Mesendoderm (in vitro differentiated cells): ENCODE results near the gene RAB11FIP3.

Experiments
- DNase-seq: peaks from one replicate; pipeline ENCODE4 v3.0.0; 2013
- H2AK5ac ChIP-seq: 2 replicates; pipeline ENCODE4 v1.6.1; 2013; ENCODE audit warnings: low read length, inconsistent platforms
- H2BK120ac ChIP-seq: 2 replicates; pipeline ENCODE4 v1.6.1; 2013; ENCODE audit warnings: low read depth, mild to moderate bottlenecking, low read length, moderate library complexity, mixed read lengths
- H2BK15ac ChIP-seq: replicated peaks from 2 replicates; pipeline ENCODE4 v1.6.1; 2013; ENCODE audit warnings: low read depth, mild to moderate bottlenecking, moderate library complexity
- H2BK5ac ChIP-seq: 2 replicates; pipeline ENCODE4 v1.6.1; 2013; ENCODE audit warnings: low read length, inconsistent platforms
- H3K18ac ChIP-seq: 2 replicates; pipeline ENCODE4 v1.6.1; 2013; ENCODE audit warnings: mild to moderate bottlenecking, low read length, mixed read lengths
- H3K23ac ChIP-seq: one replicate; pipeline ENCODE4 v1.6.1; 2013; ENCODE audit warnings: low read length
- H3K27ac ChIP-seq: 2 replicates; pipeline ENCODE4 v1.5.1; 2013; ENCODE audit warnings: low read depth, mild to moderate bottlenecking, inconsistent platforms, low read length, moderate library complexity
- H3K27me3 ChIP-seq: 2 replicates; pipeline ENCODE4 v1.6.1; 2013; ENCODE audit warnings: low read length, control low read depth, mild to moderate bottlenecking, inconsistent platforms; ENCODE audit not compliant: insufficient read depth, poor library complexity
- H3K36me3 ChIP-seq: 2 replicates; pipeline ENCODE4 v1.6.1; 2013; ENCODE audit warnings: low read length, inconsistent platforms; ENCODE audit not compliant: control insufficient read depth, insufficient read depth
- H3K4ac ChIP-seq: one replicate; pipeline ENCODE4 v1.6.1; 2013; ENCODE audit warnings: low read depth, mild to moderate bottlenecking, low read length, moderate library complexity
- H3K4me1 ChIP-seq: 2 replicates; pipeline ENCODE4 v1.6.1; 2013; ENCODE audit warnings: low read depth, low read length, inconsistent platforms; ENCODE audit not compliant: control insufficient read depth
- H3K4me2 ChIP-seq: 2 replicates; pipeline ENCODE4 v1.6.1; 2013; ENCODE audit warnings: low read length
- H3K4me3 ChIP-seq: 2 replicates; pipeline ENCODE4 v1.5.1; 2013; ENCODE audit warnings: mild to moderate bottlenecking, low read length
- H3K56ac ChIP-seq: one replicate; pipeline ENCODE4 v1.6.1; 2013; ENCODE audit warnings: low read length
- H3K79me1 ChIP-seq: 2 replicates; pipeline ENCODE4 v1.6.1; 2013; ENCODE audit warnings: low read length, inconsistent platforms
- H3K79me2 ChIP-seq: 2 replicates; pipeline ENCODE4 v1.6.1; 2013; ENCODE audit warnings: mild to moderate bottlenecking, low read length; ENCODE audit not compliant: control insufficient read depth, insufficient read depth
- H3K9ac ChIP-seq: 2 replicates; pipeline ENCODE4 v1.6.1; 2013; ENCODE audit warnings: low read length, inconsistent platforms
- H4K5ac ChIP-seq: one replicate; pipeline ENCODE4 v1.6.1; 2013; ENCODE audit warnings: low read length
- H4K8ac ChIP-seq: one replicate; pipeline ENCODE4 v1.6.1; 2013; ENCODE audit warnings: low read depth, mild to moderate bottlenecking, control low read depth, low read length, moderate library complexity
- WGBS: extraction: QIAGEN DNeasy Blood & Tissue Kit; methylation state at CpG from one replicate; pipeline ENCODE4 v1.1.7; 2013; ENCODE audit warnings: low lambda C conversion rate, missing lambda C conversion rate; ENCODE audit not compliant: insufficient coverage; ENCODE audit errors: extremely low coverage; 5-methylcytosine and 5-hydroxymethylcytosine counted together

The RAB11FIP3 gene

GRCh38 chr16:548586-548985 lies 123.1 kb downstream of the RAB11FIP3 start:
- Histone ChIP-seq H3K4me2 (no peak overlapping the region), H3K79me2 (no peaks in the 10 kb centered on the region), H3K4me3 (no peak overlapping the region), H4K5ac (no peak overlapping the region), H3K9ac (no peak overlapping the region), H3K23ac (no peak overlapping the region), H3K27me3 (no peaks in the 10 kb centered on the region), H3K56ac (no peak overlapping the region), H2AK5ac (no peak overlapping the region), H2BK120ac (no peak overlapping the region), H3K4ac (no peak overlapping the region), H3K18ac (no peak overlapping the region), H3K79me1 (peaks cover 2% of the 10 kb centered on the region), H2BK15ac (no peak overlapping the region), H3K27ac (no peak overlapping the region), H4K8ac (no peak overlapping the region), H3K4me1 (no peaks in the 10 kb centered on the region), H2BK5ac (no peak overlapping the region), H3K36me3 (no peaks in the 10 kb centered on the region)
- no peak for DNase-seq
- WGBS, result no CpG with 5 or more reads among the region's 21 CpGs

GRCh38 chr16:549544-550263 lies 124.3 kb downstream of the RAB11FIP3 start:
- H3K4me3 ChIP-seq, result no peak overlapping the region
- no peak overlapping the region for H2AK5ac ChIP-seq
- no peak overlapping the region for H3K4me2 ChIP-seq
- H2BK5ac ChIP-seq, result no peak overlapping the region
- H3K27me3 ChIP-seq, result no peaks in the 10 kb centered on the region
- H2BK120ac ChIP-seq, result no peak overlapping the region
- no peak overlapping the region for H3K27ac ChIP-seq
- no peaks in the 10 kb centered on the region for H3K79me2 ChIP-seq
- H4K8ac ChIP-seq, result no peak overlapping the region
- no peak overlapping the region for H2BK15ac ChIP-seq
- H3K18ac ChIP-seq, result no peak overlapping the region
- no peak overlapping the region for H3K9ac ChIP-seq
- no peak overlapping the region for H3K56ac ChIP-seq
- no peaks in the 10 kb centered on the region for H3K4me1 ChIP-seq
- H3K4ac ChIP-seq, result no peak overlapping the region
- peak; percentile 49 for DNase-seq
- H3K36me3 ChIP-seq, result no peaks in the 10 kb centered on the region
- H4K5ac ChIP-seq, result no peak overlapping the region
- no peak overlapping the region for H3K23ac ChIP-seq
- WGBS, result no CpG with 5 or more reads among the region's 54 CpGs
- peaks cover 2% of the 10 kb centered on the region for H3K79me1 ChIP-seq

- Histone ChIP-seq H3K36me3 (no peaks in the 10 kb centered on the region), H3K27me3 (no peaks in the 10 kb centered on the region), H3K79me2 (no peaks in the 10 kb centered on the region), H3K18ac (no peak overlapping the region), H4K5ac (no peak overlapping the region), H3K4me2 (no peak overlapping the region), H3K23ac (no peak overlapping the region), H3K4me1 (no peaks in the 10 kb centered on the region), H3K27ac (no peak overlapping the region), H3K56ac (no peak overlapping the region), H2AK5ac (no peak overlapping the region), H3K79me1 (peaks cover 2% of the 10 kb centered on the region), H2BK15ac (no peak overlapping the region), H3K9ac (no peak overlapping the region), H3K4me3 (no peak overlapping the region), H2BK5ac (no peak overlapping the region), H4K8ac (no peak overlapping the region), H2BK120ac (no peak overlapping the region), H3K4ac (no peak overlapping the region)
- WGBS, result no CpG with 5 or more reads among the region's 28 CpGs
- DNase-seq, result no peak
Observed at GRCh38 chr16:551210-551609, 125.8 kb downstream of the RAB11FIP3 start.

GRCh38 chr16:552171-552570 lies 126.7 kb downstream of the RAB11FIP3 start:
- H3K23ac ChIP-seq, result no peak overlapping the region
- H4K5ac ChIP-seq, result no peak overlapping the region
- WGBS, result no CpG with 5 or more reads among the region's 35 CpGs
- no peak overlapping the region for H2BK120ac ChIP-seq
- no peak overlapping the region for H3K18ac ChIP-seq
- no peaks in the 10 kb centered on the region for H3K36me3 ChIP-seq
- H3K79me1 ChIP-seq, result peaks cover 2% of the 10 kb centered on the region
- no peak overlapping the region for H3K56ac ChIP-seq
- H3K4me1 ChIP-seq, result no peaks in the 10 kb centered on the region
- no peak overlapping the region for H2BK5ac ChIP-seq
- no peaks in the 10 kb centered on the region for H3K27me3 ChIP-seq
- H3K4ac ChIP-seq, result no peak overlapping the region
- no peak overlapping the region for H3K9ac ChIP-seq
- H3K4me2 ChIP-seq, result no peak overlapping the region
- H2BK15ac ChIP-seq, result no peak overlapping the region
- no peak overlapping the region for H3K27ac ChIP-seq
- no peak overlapping the region for H4K8ac ChIP-seq
- no peaks in the 10 kb centered on the region for H3K79me2 ChIP-seq
- no peak for DNase-seq
- H3K4me3 ChIP-seq, result no peak overlapping the region
- no peak overlapping the region for H2AK5ac ChIP-seq

GRCh38 chr16:553601-554296 lies 128.3 kb downstream of the RAB11FIP3 start:
- Histone ChIP-seq H3K4me1 (no peaks in the 10 kb centered on the region), H3K79me2 (no peaks in the 10 kb centered on the region), H3K36me3 (no peaks in the 10 kb centered on the region), H2AK5ac (no peak overlapping the region), H2BK15ac (no peak overlapping the region), H3K23ac (no peak overlapping the region), H3K4me3 (no peak overlapping the region), H4K8ac (no peak overlapping the region), H3K27ac (no peak overlapping the region), H3K9ac (no peak overlapping the region), H3K4ac (no peak overlapping the region), H3K4me2 (no peak overlapping the region), H3K27me3 (no peaks in the 10 kb centered on the region), H2BK5ac (no peak overlapping the region), H3K56ac (no peak overlapping the region), H4K5ac (no peak overlapping the region), H3K18ac (no peak overlapping the region), H2BK120ac (no peak overlapping the region), H3K79me1 (peaks cover 2% of the 10 kb centered on the region)
- no peak for DNase-seq
- WGBS, result no CpG with 5 or more reads among the region's 33 CpGs
